Measurements from ENCODE around the gene HIC1. TPM values are rescaled to one million over a fixed set of nuclear protein-coding genes. Genes with fewer than 3 reads are reported as not detected.

Gene HIC1
- total RNA-seq, 1 experiment from 2014 or later, result 1.4 TPM

DNA sequence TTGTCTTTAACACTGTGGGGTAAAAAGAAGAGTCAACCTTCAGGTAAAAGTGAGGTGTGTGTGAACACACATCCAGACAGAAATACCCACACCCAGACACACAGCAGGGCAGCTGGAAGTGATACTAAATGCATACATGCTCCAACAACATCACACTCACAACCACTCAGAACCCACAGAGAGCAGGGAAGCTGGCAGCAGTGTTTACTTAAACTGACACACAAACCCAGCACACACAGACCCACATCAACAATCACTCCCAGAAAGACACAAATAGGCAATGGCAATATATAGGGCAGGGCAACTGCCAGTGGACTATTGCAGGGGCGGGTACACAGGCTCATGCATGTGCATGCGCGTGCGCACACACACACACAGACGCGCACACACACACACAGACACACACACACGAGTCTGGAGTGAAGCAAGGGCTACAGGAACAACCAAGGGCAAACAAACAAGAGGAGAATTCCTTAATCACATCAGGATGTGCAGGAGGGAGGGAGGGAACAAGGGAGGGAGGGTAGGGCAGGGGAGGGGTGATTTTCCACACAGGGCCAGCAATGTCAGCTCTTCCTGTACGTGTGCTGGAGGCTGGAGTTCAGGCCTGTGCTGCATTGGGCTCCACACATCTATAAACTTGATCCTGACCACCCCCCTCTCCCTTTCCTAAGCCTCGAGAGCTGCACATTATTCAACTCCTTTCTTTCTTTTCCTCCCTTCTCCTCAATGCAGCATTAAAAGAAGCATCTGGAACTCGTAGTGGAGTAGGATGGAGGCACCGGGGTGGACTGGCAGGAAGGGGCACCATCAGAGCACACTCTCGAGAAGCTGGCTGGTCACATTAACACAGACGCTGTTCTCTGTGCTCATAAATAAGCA is 30.1 kb downstream of the HIC1 start:
- Histone ChIP-seq H3K36me3 (ENCODE audit: control insufficient read depth, insufficient read depth, low read length) (no peaks in the 10 kb centered on the region), H3K4me1 (ENCODE audit: control insufficient read depth, insufficient read depth, low read length) (no peaks in the 10 kb centered on the region), H3K27me3 (ENCODE audit: control insufficient read depth, insufficient read depth, low read length) (no peaks in the 10 kb centered on the region), H3K9me3 (ENCODE audit: control insufficient read depth, insufficient read depth, low read depth, low read length) (no peaks in the 10 kb centered on the region), H3K4me3 (ENCODE audit: low read depth in 2 of 2, low read length in 2 of 2) (no peak overlapping the region), H3K27ac (ENCODE audit: low read length) (no peak overlapping the region)
- ChIA-PET CTCF (no interaction called here), POLR2A (no interaction called here)
- in situ Hi-C loops (cut with HindIII; ENCODE audit: low pct_unique_long_range_greater_than_20kb, low sequenced_read_pairs), result no loop called here
- ATAC-seq, result no peak
- no peak for TF ChIP-seq TCF7L2 (IDR thresholded peaks at IDR 0.05; ENCODE audit: low read depth, low read length)
- TF ChIP-seq, protein P1, sequence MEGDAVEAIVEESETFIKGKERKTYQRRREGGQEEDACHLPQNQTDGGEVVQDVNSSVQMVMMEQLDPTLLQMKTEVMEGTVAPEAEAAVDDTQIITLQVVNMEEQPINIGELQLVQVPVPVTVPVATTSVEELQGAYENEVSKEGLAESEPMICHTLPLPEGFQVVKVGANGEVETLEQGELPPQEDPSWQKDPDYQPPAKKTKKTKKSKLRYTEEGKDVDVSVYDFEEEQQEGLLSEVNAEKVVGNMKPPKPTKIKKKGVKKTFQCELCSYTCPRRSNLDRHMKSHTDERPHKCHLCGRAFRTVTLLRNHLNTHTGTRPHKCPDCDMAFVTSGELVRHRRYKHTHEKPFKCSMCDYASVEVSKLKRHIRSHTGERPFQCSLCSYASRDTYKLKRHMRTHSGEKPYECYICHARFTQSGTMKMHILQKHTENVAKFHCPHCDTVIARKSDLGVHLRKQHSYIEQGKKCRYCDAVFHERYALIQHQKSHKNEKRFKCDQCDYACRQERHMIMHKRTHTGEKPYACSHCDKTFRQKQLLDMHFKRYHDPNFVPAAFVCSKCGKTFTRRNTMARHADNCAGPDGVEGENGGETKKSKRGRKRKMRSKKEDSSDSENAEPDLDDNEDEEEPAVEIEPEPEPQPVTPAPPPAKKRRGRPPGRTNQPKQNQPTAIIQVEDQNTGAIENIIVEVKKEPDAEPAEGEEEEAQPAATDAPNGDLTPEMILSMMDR (IDR thresholded peaks at IDR 0.05), result no peak
- TF ChIP-seq SIN3A (IDR thresholded peaks at IDR 0.05; ENCODE audit: borderline replicate concordance, insufficient read depth, low read depth, low read length), result no peak
- TF ChIP-seq, protein P2, sequence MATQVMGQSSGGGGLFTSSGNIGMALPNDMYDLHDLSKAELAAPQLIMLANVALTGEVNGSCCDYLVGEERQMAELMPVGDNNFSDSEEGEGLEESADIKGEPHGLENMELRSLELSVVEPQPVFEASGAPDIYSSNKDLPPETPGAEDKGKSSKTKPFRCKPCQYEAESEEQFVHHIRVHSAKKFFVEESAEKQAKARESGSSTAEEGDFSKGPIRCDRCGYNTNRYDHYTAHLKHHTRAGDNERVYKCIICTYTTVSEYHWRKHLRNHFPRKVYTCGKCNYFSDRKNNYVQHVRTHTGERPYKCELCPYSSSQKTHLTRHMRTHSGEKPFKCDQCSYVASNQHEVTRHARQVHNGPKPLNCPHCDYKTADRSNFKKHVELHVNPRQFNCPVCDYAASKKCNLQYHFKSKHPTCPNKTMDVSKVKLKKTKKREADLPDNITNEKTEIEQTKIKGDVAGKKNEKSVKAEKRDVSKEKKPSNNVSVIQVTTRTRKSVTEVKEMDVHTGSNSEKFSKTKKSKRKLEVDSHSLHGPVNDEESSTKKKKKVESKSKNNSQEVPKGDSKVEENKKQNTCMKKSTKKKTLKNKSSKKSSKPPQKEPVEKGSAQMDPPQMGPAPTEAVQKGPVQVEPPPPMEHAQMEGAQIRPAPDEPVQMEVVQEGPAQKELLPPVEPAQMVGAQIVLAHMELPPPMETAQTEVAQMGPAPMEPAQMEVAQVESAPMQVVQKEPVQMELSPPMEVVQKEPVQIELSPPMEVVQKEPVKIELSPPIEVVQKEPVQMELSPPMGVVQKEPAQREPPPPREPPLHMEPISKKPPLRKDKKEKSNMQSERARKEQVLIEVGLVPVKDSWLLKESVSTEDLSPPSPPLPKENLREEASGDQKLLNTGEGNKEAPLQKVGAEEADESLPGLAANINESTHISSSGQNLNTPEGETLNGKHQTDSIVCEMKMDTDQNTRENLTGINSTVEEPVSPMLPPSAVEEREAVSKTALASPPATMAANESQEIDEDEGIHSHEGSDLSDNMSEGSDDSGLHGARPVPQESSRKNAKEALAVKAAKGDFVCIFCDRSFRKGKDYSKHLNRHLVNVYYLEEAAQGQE (IDR thresholded peaks at IDR 0.05; ENCODE audit: insufficient read depth in 1 of 2, low read depth in 2 of 2, low read length in 1 of 2), result no peak
- no peak for TF ChIP-seq POLR2AphosphoS5 (IDR thresholded peaks at IDR 0.05; ENCODE audit: low read depth, low read length)
- intact Hi-C loops (cut with micrococcal nuclease; ENCODE audit: unreplicated experiment), result no loop called here
- no peak for DNase-seq (ENCODE audit: low read depth, low spot score)
- no TSS peak for BruUV-seq (replicated peaks)

DNA sequence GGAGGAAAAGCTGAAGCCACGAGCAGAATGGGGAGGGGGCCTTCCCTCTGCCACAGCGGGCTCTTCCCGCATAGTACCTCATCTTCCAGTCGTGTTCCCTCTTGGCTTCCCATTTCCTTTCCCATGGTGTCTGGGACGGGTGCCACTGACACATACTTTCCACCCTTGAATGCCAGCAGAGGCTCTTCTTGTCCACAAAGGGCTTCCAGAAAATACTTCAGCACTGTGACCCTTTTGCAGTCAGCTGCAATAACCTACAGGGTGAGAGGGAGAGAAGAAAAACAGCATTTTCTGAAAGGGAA is 30.7 kb downstream of the HIC1 start:
- Histone ChIP-seq H3K36me3 (ENCODE audit: control insufficient read depth, insufficient read depth, low read length) (no peaks in the 10 kb centered on the region), H3K4me3 (ENCODE audit: low read depth in 2 of 2, low read length in 2 of 2) (no peak overlapping the region), H3K27ac (ENCODE audit: low read length) (no peak overlapping the region), H3K9me3 (ENCODE audit: control insufficient read depth, insufficient read depth, low read depth, low read length) (no peaks in the 10 kb centered on the region), H3K27me3 (ENCODE audit: control insufficient read depth, insufficient read depth, low read length) (no peaks in the 10 kb centered on the region), H3K4me1 (ENCODE audit: control insufficient read depth, insufficient read depth, low read length) (no peaks in the 10 kb centered on the region)
- in situ Hi-C loops (cut with HindIII; ENCODE audit: low pct_unique_long_range_greater_than_20kb, low sequenced_read_pairs), result no loop called here
- CTCF ChIA-PET, result no interaction called here
- POLR2A ChIA-PET, result no interaction called here
- TF ChIP-seq SIN3A (IDR thresholded peaks at IDR 0.05; ENCODE audit: borderline replicate concordance, insufficient read depth, low read depth, low read length) (no peak), POLR2AphosphoS5 (IDR thresholded peaks at IDR 0.05; ENCODE audit: low read depth, low read length) (no peak), TCF7L2 (IDR thresholded peaks at IDR 0.05; ENCODE audit: low read depth, low read length) (no peak)
- TF ChIP-seq, protein P2 (IDR thresholded peaks at IDR 0.05; ENCODE audit: insufficient read depth in 1 of 2, low read depth in 2 of 2, low read length in 1 of 2), result no peak
- TF ChIP-seq, protein P1 (IDR thresholded peaks at IDR 0.05), result no peak
- ATAC-seq (no peak), DNase-seq (ENCODE audit: low read depth, low spot score) (no peak)
- BruUV-seq (replicated peaks), result no TSS peak
- intact Hi-C loops (cut with micrococcal nuclease; ENCODE audit: unreplicated experiment), result no loop called here
